Measurements from ENCODE around the gene KIAA0930.

GRCh38 chr22:45270095-45271020 is 29.7 kb upstream of the KIAA0930 start:
- TF ChIP-seq CTCF (IDR thresholded peaks at IDR 0.05) (no peak), POLR2A (IDR thresholded peaks at IDR 0.05) (no peak), POLR2AphosphoS5 (IDR thresholded peaks at IDR 0.05) (no peak)
